PFSK-1 (cell line): ENCODE data around the gene NR2E3.

Experiments
- FOXP2 ChIP-seq: optimal IDR thresholded peaks from 2 replicates; pipeline ENCODE3; 2011; ENCODE audit warnings: borderline replicate concordance, control low read depth, inconsistent platforms; ENCODE audit not compliant: insufficient read depth; ENCODE audit errors: extremely low read length, extremely low read depth
- POLR2AphosphoS5 ChIP-seq: IDR thresholded peaks from 2 replicates; pipeline ENCODE4 v1.6.1; 2012; ENCODE audit warnings: low read depth, mild to moderate bottlenecking, control low read depth, low read length, moderate library complexity
- SIN3A ChIP-seq: IDR thresholded peaks from 2 replicates; pipeline ENCODE4 v1.6.1; 2012; ENCODE audit warnings: mild to moderate bottlenecking, low read length, moderate library complexity, borderline replicate concordance; ENCODE audit not compliant: insufficient read depth
- TAF1 ChIP-seq: IDR thresholded peaks from 2 replicates; pipeline ENCODE4 v1.6.1; 2012; ENCODE audit warnings: low read length, control low read depth, borderline replicate concordance; ENCODE audit not compliant: insufficient read depth
- TF ChIP-seq, protein P1 (sequence below), 2 experiments: IDR thresholded peaks; 2 replicates each; pipeline versions ENCODE4 v1.6.1 to v1.8.0; 2011 to 2012; ENCODE audit warnings: low read depth in 2 of 2, low read length in 2 of 2, control low read depth in 1 of 2, inconsistent platforms in 1 of 2, mild to moderate bottlenecking in 1 of 2, moderate library complexity in 1 of 2; ENCODE audit not compliant: insufficient read depth in 1 of 2

Gene NR2E3

DNA sequence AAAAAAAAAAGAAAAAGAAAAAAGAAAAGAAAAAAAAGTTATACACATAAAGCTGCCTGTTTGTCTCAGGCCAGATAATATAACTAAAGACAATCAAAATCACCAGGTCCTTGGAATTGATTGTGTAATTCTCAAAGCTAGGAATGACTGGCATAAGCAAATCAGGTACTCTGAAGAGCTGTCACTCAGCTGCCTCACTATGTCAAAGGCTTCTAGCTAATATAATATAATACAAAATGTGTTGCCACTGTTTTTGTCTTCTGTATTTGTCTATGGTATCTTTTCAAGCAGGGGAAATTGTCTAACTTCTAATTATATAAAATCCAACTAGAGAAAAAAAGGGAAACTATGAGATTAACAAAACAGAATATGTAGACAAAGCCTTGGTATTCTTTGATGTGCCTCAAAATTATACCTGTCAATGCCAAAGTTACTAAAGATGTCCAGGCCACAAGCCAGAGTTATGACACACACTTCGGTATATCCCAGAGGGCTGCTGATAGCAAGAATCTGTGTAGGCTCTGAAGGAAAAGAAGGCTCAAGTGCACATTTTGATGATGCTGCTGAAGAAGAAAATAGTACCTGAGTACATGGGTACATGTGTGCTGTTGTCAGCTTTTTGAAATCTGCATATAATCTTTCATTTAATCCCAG is 37.0 kb upstream of the NR2E3 start:
- TF ChIP-seq TAF1 (no peak), FOXP2 (no peak), POLR2AphosphoS5 (no peak), SIN3A (no peak)
- TF ChIP-seq, protein P1, sequence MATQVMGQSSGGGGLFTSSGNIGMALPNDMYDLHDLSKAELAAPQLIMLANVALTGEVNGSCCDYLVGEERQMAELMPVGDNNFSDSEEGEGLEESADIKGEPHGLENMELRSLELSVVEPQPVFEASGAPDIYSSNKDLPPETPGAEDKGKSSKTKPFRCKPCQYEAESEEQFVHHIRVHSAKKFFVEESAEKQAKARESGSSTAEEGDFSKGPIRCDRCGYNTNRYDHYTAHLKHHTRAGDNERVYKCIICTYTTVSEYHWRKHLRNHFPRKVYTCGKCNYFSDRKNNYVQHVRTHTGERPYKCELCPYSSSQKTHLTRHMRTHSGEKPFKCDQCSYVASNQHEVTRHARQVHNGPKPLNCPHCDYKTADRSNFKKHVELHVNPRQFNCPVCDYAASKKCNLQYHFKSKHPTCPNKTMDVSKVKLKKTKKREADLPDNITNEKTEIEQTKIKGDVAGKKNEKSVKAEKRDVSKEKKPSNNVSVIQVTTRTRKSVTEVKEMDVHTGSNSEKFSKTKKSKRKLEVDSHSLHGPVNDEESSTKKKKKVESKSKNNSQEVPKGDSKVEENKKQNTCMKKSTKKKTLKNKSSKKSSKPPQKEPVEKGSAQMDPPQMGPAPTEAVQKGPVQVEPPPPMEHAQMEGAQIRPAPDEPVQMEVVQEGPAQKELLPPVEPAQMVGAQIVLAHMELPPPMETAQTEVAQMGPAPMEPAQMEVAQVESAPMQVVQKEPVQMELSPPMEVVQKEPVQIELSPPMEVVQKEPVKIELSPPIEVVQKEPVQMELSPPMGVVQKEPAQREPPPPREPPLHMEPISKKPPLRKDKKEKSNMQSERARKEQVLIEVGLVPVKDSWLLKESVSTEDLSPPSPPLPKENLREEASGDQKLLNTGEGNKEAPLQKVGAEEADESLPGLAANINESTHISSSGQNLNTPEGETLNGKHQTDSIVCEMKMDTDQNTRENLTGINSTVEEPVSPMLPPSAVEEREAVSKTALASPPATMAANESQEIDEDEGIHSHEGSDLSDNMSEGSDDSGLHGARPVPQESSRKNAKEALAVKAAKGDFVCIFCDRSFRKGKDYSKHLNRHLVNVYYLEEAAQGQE (IDR thresholded peaks at IDR 0.05; ENCODE audit: insufficient read depth in 1 of 2, low read depth in 2 of 2, low read length in 2 of 2), result no peak

DNA sequence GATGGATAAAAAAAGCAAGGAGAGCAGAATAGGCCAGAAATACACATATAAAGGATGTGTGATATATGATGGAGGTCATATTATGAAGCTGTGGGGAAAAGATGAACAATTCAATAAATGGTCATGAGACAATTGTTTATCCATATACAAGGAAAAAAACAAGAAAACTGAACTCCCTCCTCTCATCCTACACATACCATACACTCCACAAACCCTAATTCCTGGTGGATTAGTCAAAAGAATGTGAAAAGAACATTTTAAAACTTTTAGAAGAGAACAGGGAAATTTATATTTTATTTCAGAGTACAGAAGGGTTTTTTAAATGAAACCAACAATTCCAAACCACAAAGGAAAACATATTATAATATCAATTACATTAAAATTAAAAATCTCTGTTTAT is 34.5 kb upstream of the NR2E3 start:
- TF ChIP-seq SIN3A, result no peak
- TF ChIP-seq FOXP2, result no peak
- no peak for TF ChIP-seq POLR2AphosphoS5
- TF ChIP-seq, protein P1 (IDR thresholded peaks at IDR 0.05; ENCODE audit: insufficient read depth in 1 of 2, low read depth in 2 of 2, low read length in 2 of 2), result no peak
- no peak for TF ChIP-seq TAF1

DNA sequence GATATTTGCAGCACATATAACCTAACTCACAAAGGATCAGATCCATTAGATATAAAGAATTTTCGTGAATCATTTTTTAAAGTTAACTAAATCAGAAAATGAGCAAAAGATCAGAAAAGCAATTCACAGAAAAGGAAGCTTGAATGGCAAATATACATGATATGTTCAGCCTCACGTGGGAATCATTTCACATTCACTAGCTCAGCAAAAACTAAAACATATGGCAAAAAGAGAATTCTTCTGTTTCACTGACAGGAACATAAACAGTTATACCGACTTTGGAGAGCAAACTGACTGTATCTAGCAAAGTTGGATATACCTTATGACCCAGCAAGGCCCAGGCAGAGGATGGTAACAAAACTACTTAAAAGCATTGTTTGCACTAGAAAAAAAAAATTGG is 34.0 kb upstream of the NR2E3 start:
- TF ChIP-seq POLR2AphosphoS5 (no peak), SIN3A (no peak), FOXP2 (no peak), TAF1 (no peak)
- TF ChIP-seq, protein P1 (IDR thresholded peaks at IDR 0.05; ENCODE audit: insufficient read depth in 1 of 2, low read depth in 2 of 2, low read length in 2 of 2), result no peak

DNA sequence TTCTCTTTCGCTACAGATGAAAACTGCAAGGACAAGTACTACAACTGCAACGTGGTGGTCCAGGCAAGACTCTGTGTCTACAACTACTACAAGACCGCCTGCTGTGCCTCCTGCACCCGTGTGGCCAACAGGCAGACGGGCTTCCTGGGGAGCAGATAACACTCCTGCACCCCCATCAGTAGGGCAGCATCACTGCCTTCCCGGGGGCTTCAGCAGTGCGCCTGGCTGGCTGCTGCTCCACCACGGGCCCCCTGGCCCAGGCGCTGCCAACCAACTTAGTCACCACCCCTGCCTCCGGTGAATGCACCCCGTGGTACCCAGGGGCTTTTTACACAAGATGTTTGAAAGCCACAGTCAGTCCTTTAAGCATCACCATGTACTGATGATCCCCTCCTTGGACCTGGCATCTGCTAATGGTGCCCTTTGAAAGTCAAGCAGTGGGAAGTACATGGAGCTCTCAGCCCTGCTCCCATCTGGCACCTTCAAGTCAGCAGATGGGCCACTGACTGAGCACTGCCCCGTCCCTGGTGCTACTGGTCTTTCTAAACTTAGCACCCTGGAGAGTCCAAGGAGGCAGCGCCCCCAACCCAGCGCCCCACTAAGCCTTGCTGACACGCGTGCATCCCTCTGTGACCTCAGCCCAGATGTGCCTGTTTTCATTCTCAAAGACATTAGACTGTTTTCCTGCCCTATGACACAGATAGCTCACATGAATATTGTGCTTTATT is 33.0 kb upstream of the NR2E3 start:
- TF ChIP-seq SIN3A (no peak), FOXP2 (no peak), TAF1 (no peak)

DNA sequence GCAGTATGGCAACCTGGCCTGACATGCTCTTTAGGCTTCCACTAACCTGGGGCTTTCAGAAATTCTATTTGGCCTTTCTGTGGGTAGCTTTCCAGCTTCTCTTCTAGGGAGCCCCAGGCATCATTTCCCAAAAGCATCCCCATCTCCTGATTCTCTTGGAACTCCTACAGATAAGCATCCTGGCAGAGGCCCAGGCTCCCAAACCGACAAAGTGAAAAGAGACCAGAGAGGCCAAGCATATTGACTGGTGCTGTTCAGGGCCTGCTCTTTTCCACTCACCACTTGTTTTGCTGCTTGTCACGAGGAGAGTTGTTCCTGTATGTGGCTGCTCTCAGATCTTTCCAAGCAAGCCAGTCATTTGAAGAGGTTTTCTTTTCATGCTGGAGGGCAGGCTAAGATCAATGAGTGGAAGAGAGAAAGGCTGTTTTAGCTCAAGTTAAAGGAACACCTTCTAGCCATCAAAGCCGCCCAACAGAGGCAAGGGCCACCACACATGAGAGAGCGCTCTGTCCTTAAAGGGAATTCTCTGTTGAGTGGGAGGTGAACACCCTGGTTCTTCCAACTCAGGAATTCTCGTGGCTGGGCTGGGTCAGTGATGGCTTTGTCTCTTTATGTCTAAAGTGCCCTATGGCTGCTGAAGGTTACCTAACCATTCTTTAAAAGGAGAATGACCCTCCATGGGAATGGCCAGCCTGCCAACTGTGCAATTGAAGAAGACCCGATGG is 31.1 kb upstream of the NR2E3 start:
- TF ChIP-seq FOXP2 (no peak), POLR2AphosphoS5 (no peak), TAF1 (no peak), SIN3A (no peak)
- TF ChIP-seq, protein P1 (IDR thresholded peaks at IDR 0.05; ENCODE audit: insufficient read depth in 1 of 2, low read depth in 2 of 2, low read length in 2 of 2), result no peak
